GM06990 (cell line): Measurements from ENCODE around the gene HEATR3.

Experiments
- DNase-seq: peaks from one replicate; pipeline ENCODE4 v3.0.0-alpha.2; 2011; ENCODE audit not compliant: insufficient read length; ENCODE audit errors: extremely low read depth
- H3K27me3 ChIP-seq: replicated peaks from 2 replicates; pipeline ENCODE4 v1.6.0; 2011; ENCODE audit warnings: low read length; ENCODE audit not compliant: control insufficient read depth, insufficient read depth
- H3K36me3 ChIP-seq: 2 replicates; pipeline ENCODE4 v1.5.1; 2011; ENCODE audit warnings: low read length; ENCODE audit not compliant: control insufficient read depth, insufficient read depth
- H3K4me3 ChIP-seq: replicated peaks from 2 replicates; pipeline ENCODE4 v1.5.1; 2011; ENCODE audit warnings: low read depth, mild to moderate bottlenecking, control low read depth, low read length
- TF ChIP-seq, protein P1 (sequence below): IDR thresholded peaks from 2 replicates; pipeline ENCODE4 v1.5.1; 2011; ENCODE audit warnings: low read length, control low read depth, mild to moderate bottlenecking, inconsistent platforms; ENCODE audit not compliant: insufficient read depth, poor library complexity, severe bottlenecking

Gene HEATR3

DNA sequence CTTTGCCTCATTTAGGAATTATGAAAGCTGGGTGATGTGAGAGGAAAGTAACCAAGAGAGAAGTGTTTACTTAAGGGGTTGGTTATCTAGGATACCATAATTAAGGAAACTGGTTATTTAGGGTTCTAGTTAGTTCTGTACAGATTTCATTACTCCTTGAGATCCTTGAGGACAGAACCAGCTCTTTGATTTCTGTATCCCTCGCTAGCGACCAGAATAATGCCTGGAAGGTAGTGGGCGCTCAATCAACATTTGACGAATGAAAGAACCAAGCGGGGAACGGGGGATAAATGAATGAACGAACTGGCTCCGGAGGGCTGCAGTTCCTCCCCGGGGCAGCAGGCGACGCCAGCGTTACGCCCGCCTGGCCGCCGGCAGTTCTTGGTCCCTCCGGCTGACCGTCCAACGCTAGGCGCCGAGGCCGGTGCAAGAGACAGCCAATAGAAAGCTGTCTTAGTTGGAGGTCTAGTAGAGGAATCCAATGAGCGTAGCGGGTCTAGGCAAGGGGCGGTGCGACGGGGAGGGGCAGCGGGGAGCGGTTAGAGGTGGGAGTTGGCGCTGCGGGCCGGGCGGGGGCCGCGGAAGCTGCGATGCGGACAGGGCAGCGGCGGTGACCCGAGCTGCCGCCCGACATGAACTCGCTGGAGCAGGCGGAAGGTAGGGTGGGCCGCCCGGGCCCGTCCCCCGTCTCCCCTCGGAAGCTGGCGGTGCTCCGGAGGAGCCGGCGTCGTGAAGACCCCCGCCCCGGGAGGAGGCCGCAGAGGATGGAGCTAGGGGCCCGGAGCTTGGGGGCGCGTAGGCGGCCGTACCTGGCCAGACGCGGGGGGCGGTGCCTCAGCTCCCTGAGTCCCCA is 40.9 kb upstream of the HEATR3 start, which contains the start of gene CNEP1R1:
Gene CNEP1R1 (plus strand): TSS at position 542 of the 853 bp plus-strand sequence. CDS start 91 bp downstream, at position 633.
- Histone ChIP-seq H3K4me3 (peak within 1 kb of the TSS; percentile 91), H3K27me3 (no peaks in the 10 kb centered on the region), H3K36me3 (no peaks in the 10 kb centered on the region)
- DNase-seq: peak; percentile 95
- TF ChIP-seq, protein P1, sequence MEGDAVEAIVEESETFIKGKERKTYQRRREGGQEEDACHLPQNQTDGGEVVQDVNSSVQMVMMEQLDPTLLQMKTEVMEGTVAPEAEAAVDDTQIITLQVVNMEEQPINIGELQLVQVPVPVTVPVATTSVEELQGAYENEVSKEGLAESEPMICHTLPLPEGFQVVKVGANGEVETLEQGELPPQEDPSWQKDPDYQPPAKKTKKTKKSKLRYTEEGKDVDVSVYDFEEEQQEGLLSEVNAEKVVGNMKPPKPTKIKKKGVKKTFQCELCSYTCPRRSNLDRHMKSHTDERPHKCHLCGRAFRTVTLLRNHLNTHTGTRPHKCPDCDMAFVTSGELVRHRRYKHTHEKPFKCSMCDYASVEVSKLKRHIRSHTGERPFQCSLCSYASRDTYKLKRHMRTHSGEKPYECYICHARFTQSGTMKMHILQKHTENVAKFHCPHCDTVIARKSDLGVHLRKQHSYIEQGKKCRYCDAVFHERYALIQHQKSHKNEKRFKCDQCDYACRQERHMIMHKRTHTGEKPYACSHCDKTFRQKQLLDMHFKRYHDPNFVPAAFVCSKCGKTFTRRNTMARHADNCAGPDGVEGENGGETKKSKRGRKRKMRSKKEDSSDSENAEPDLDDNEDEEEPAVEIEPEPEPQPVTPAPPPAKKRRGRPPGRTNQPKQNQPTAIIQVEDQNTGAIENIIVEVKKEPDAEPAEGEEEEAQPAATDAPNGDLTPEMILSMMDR: peak; percentile 100

- peak; percentile 39 for DNase-seq
These were observed 40.2 kb upstream of the HEATR3 start for GRCh38 chr16:50025537-50025931.

DNA sequence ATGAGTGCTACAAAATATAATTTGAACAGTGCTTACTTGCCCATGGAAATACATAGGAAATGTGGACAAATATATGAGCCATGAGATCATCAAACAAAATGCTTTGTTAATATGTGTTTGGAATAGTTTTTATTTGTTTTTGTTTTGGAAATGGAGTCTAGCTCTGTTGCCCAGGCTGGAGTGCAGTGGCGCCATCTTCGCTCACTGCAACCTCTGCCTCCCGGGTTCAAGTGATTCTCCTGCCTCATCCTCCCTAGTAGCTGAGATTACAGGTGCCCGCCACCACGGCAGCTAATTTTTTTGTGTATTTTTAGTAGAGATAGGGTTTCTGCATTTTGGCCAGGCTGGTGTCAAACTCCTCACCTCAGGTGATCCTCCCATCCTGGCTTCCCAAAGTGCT is 37.9 kb upstream of the HEATR3 start:
- Histone ChIP-seq H3K4me3 (no peak overlapping the region), H3K27me3 (no peaks in the 10 kb centered on the region), H3K36me3 (peaks cover 2% of the 10 kb centered on the region)
- no peak for DNase-seq
- TF ChIP-seq, protein P1: no peak

More at GRCh38 chr16:50025537-50025931, 40.2 kb upstream of the HEATR3 start:
- TF ChIP-seq, protein P1: no peak
- no peaks in the 10 kb centered on the region for H3K27me3 ChIP-seq
- H3K36me3 ChIP-seq: no peaks in the 10 kb centered on the region
- peak overlapping the region; percentile 91 for H3K4me3 ChIP-seq

GRCh38 chr16:50035468-50035992 is 30.2 kb upstream of the HEATR3 start:
- TF ChIP-seq, protein P1: no peak
- Histone ChIP-seq H3K36me3 (peaks cover 5% of the 10 kb centered on the region), H3K4me3 (no peak overlapping the region), H3K27me3 (no peaks in the 10 kb centered on the region)
- no peak for DNase-seq

- H3K36me3 ChIP-seq: peaks cover 5% of the 10 kb centered on the region
- no peak for DNase-seq
- H3K27me3 ChIP-seq: no peaks in the 10 kb centered on the region
- H3K4me3 ChIP-seq: no peak overlapping the region
- TF ChIP-seq, protein P1: no peak
These were observed 29.3 kb upstream of the HEATR3 start for GRCh38 chr16:50036426-50036825.
